ENCODE measurements around the gene NAALADL2. TPM values are rescaled to one million over a fixed set of nuclear protein-coding genes. Genes with fewer than 3 reads are reported as not detected.
A peak's percentile ranks its signal among the peaks of the same experiment; 100 is the strongest.

Gene NAALADL2
- total RNA-seq, 1 experiment from 2014 or later, result 1.9 TPM

DNA sequence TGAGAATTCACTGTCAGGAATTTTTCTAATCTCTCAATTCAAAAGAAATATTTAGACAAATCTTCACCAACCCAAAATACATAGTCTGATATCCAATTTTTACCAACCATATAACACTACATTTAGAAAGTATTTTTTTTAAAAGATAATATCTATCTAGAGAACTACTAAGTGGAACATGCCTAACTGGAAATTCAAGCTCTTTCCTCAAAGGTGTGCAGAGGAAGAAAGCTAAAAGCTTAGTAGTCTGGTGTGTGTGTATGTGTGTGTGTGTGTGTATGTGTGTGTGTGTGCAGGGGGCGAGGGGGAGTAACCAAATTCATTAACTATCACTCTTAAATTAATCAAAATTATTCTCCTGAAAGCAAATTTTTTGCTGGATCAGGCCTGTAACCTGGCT lies 797.3 kb downstream of the NAALADL2 start:
- TF ChIP-seq, protein P1, sequence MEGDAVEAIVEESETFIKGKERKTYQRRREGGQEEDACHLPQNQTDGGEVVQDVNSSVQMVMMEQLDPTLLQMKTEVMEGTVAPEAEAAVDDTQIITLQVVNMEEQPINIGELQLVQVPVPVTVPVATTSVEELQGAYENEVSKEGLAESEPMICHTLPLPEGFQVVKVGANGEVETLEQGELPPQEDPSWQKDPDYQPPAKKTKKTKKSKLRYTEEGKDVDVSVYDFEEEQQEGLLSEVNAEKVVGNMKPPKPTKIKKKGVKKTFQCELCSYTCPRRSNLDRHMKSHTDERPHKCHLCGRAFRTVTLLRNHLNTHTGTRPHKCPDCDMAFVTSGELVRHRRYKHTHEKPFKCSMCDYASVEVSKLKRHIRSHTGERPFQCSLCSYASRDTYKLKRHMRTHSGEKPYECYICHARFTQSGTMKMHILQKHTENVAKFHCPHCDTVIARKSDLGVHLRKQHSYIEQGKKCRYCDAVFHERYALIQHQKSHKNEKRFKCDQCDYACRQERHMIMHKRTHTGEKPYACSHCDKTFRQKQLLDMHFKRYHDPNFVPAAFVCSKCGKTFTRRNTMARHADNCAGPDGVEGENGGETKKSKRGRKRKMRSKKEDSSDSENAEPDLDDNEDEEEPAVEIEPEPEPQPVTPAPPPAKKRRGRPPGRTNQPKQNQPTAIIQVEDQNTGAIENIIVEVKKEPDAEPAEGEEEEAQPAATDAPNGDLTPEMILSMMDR (conservative IDR thresholded peaks at IDR 0.05; ENCODE audit: low read depth, low read length), result no peak
- TF ChIP-seq EZH2phosphoT487 (IDR thresholded peaks at IDR 0.05; ENCODE audit: borderline replicate concordance, low read length) (no peak), EZH2 (IDR thresholded peaks at IDR 0.05; ENCODE audit: low read length, unreplicated experiment) (no peak)
- CTCF ChIA-PET, result no interaction called here
- H3K4me3 ChIP-seq (ENCODE audit: low read length), result no peak overlapping the region
- no TSS peak for BruUV-seq (replicated peaks)
- intact Hi-C loops (cut with micrococcal nuclease), result no loop called here
- no peaks in the 10 kb centered on the region for H3K9me2 ChIP-seq (replicated peaks; ENCODE audit: low read length)
- no peaks in the 10 kb centered on the region for H3K9me3 ChIP-seq (ENCODE audit: low read length)
- no peak overlapping the region for H2AFZ ChIP-seq (ENCODE audit: low read length)
- H3K9ac ChIP-seq (ENCODE audit: low read length), result no peak overlapping the region
- ATAC-seq, result no peak
- peak; percentile 34 for DNase-seq
- no peaks in the 10 kb centered on the region for H4K20me1 ChIP-seq (ENCODE audit: low read length)
- H3K4me2 ChIP-seq (ENCODE audit: low read length), result no peak overlapping the region
- no peaks in the 10 kb centered on the region for H3K27me3 ChIP-seq (ENCODE audit: low read length)
- no peak overlapping the region for H3K27ac ChIP-seq (ENCODE audit: low read length)
- no peaks in the 10 kb centered on the region for H3K79me2 ChIP-seq (ENCODE audit: low read length)
- peaks cover 8% of the 10 kb centered on the region for H3K4me1 ChIP-seq (ENCODE audit: insufficient read depth, low read length)
- H3K36me3 ChIP-seq (ENCODE audit: low read depth, low read length), result no peaks in the 10 kb centered on the region
- POLR2A ChIA-PET (ENCODE audit: unreplicated experiment), result interaction anchor here (0.5 kb wide), 1 partner anchor 68 kb away, joined by 38 read pairs; no protein-coding TSS in a partner anchor
- H3F3A ChIP-seq (ENCODE audit: low read length, unreplicated experiment), result no peaks in the 10 kb centered on the region

GRCh38 chr3:175659670-175660350 lies 800.7 kb downstream of the NAALADL2 start:
- Histone ChIP-seq H3K9me3 (ENCODE audit: low read length) (no peaks in the 10 kb centered on the region), H3K4me3 (ENCODE audit: low read length) (no peak overlapping the region), H3K4me2 (ENCODE audit: low read length) (no peak overlapping the region), H3K36me3 (ENCODE audit: low read depth, low read length) (no peaks in the 10 kb centered on the region), H4K20me1 (ENCODE audit: low read length) (no peaks in the 10 kb centered on the region), H3K27me3 (ENCODE audit: low read length) (no peaks in the 10 kb centered on the region), H3K9me2 (replicated peaks; ENCODE audit: low read length) (no peaks in the 10 kb centered on the region), H3K4me1 (ENCODE audit: insufficient read depth, low read length) (peaks cover 8% of the 10 kb centered on the region), H3F3A (ENCODE audit: low read length, unreplicated experiment) (no peaks in the 10 kb centered on the region), H2AFZ (ENCODE audit: low read length) (peak overlapping the region; percentile 30), H3K9ac (ENCODE audit: low read length) (no peak overlapping the region), H3K79me2 (ENCODE audit: low read length) (no peaks in the 10 kb centered on the region), H3K27ac (ENCODE audit: low read length) (no peak overlapping the region)
- POLR2A ChIA-PET (ENCODE audit: unreplicated experiment), result no interaction called here
- intact Hi-C loops (cut with micrococcal nuclease), result no loop called here
- DNase-seq (peak; percentile 52), ATAC-seq (peak; percentile 70)
- TF ChIP-seq, protein P1 (conservative IDR thresholded peaks at IDR 0.05; ENCODE audit: low read depth, low read length), result no peak
- no peak for TF ChIP-seq EZH2phosphoT487 (IDR thresholded peaks at IDR 0.05; ENCODE audit: borderline replicate concordance, low read length)
- TF ChIP-seq EZH2 (IDR thresholded peaks at IDR 0.05; ENCODE audit: low read length, unreplicated experiment), result no peak
- no TSS peak for BruUV-seq (replicated peaks)
- CTCF ChIA-PET, result no interaction called here

GRCh38 chr3:175662815-175663214 lies 803.7 kb downstream of the NAALADL2 start:
- ATAC-seq, result no peak
- TF ChIP-seq, protein P1 (conservative IDR thresholded peaks at IDR 0.05; ENCODE audit: low read depth, low read length), result no peak
- TF ChIP-seq EZH2phosphoT487 (IDR thresholded peaks at IDR 0.05; ENCODE audit: borderline replicate concordance, low read length) (no peak), EZH2 (IDR thresholded peaks at IDR 0.05; ENCODE audit: low read length, unreplicated experiment) (no peak)
- Histone ChIP-seq H4K20me1 (ENCODE audit: low read length) (no peaks in the 10 kb centered on the region), H3K4me3 (ENCODE audit: low read length) (no peak overlapping the region), H3K4me2 (ENCODE audit: low read length) (no peak overlapping the region), H3F3A (ENCODE audit: low read length, unreplicated experiment) (no peaks in the 10 kb centered on the region), H3K9me3 (ENCODE audit: low read length) (no peaks in the 10 kb centered on the region), H3K27me3 (ENCODE audit: low read length) (no peaks in the 10 kb centered on the region), H3K36me3 (ENCODE audit: low read depth, low read length) (no peaks in the 10 kb centered on the region), H2AFZ (ENCODE audit: low read length) (no peak overlapping the region), H3K79me2 (ENCODE audit: low read length) (no peaks in the 10 kb centered on the region), H3K4me1 (ENCODE audit: insufficient read depth, low read length) (peaks cover 8% of the 10 kb centered on the region), H3K9ac (ENCODE audit: low read length) (no peak overlapping the region), H3K9me2 (replicated peaks; ENCODE audit: low read length) (no peaks in the 10 kb centered on the region), H3K27ac (ENCODE audit: low read length) (no peak overlapping the region)
- BruUV-seq (replicated peaks), result no TSS peak
- no peak for DNase-seq
- intact Hi-C loops (cut with micrococcal nuclease), result no loop called here
- ChIA-PET POLR2A (ENCODE audit: unreplicated experiment) (no interaction called here), CTCF (no interaction called here)
